Gastroesophageal sphincter (tissue), 3 donors: ENCODE results near the gene AGR3.

Source experiments
- POLR2AphosphoS5 ChIP-seq: sonication (generic); formaldehyde crosslinking; IDR thresholded peaks from one replicate; pipeline ENCODE4 v1.6.1; 2017; ENCODE audit warnings: antibody characterized with exemption
- TF ChIP-seq, protein P1 (sequence below), 4 experiments: fragments of 200-600 bp in 2 of 4; fragments of 450-650 bp in 2 of 4; sonication (generic) in 1 of 4; IDR thresholded peaks; one replicate each; pipeline ENCODE4 v1.5.1; 2017 to 2019; ENCODE audit warnings: antibody characterized with exemption in 4 of 4, mild to moderate bottlenecking in 2 of 4, moderate library complexity in 2 of 4

DNA sequence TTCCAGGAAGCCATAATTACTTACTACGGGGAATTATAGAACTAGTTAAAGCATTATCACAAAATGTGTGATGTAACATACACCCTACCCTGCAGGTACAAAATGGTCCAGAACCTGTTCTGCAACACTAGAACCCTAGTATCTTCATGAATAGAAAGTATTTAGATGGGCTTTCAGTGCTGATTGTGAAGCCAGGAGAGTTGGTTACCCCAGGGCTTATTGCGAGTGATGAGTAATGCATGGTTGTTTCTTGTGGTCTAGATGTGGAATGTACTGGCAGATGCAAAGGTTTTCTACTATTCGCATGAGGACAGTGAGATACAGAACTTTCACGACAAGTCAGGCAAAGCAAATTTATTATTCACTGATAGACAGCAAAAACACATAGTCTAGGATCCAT is 33.6 kb upstream of the AGR3 start:
- no peak for TF ChIP-seq POLR2AphosphoS5
- TF ChIP-seq, protein P1, sequence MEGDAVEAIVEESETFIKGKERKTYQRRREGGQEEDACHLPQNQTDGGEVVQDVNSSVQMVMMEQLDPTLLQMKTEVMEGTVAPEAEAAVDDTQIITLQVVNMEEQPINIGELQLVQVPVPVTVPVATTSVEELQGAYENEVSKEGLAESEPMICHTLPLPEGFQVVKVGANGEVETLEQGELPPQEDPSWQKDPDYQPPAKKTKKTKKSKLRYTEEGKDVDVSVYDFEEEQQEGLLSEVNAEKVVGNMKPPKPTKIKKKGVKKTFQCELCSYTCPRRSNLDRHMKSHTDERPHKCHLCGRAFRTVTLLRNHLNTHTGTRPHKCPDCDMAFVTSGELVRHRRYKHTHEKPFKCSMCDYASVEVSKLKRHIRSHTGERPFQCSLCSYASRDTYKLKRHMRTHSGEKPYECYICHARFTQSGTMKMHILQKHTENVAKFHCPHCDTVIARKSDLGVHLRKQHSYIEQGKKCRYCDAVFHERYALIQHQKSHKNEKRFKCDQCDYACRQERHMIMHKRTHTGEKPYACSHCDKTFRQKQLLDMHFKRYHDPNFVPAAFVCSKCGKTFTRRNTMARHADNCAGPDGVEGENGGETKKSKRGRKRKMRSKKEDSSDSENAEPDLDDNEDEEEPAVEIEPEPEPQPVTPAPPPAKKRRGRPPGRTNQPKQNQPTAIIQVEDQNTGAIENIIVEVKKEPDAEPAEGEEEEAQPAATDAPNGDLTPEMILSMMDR (IDR thresholded peaks at IDR 0.05), result no peak
